Measurements from ENCODE around the gene LRRTM2.

GRCh38 chr5:138920181-138920580 lies 45.0 kb upstream of the LRRTM2 start:
- TF ChIP-seq SP1 (IDR thresholded peaks at IDR 0.05) (no peak), FOXM1 (IDR thresholded peaks at IDR 0.05; ENCODE audit: borderline replicate concordance) (no peak), SUZ12 (IDR thresholded peaks at IDR 0.05) (no peak), BHLHE40 (IDR thresholded peaks at IDR 0.05; ENCODE audit: borderline replicate concordance) (no peak)
